KMS-11 (cell line): ENCODE measurements around the gene PPIH.

Experiments
- H2AFZ ChIP-seq: fragments of 200-600 bp; sonication (generic); 2 replicates; pipeline ENCODE4 v1.6.1; 2016; ENCODE audit warnings: antibody characterized with exemption, mixed run types, low read depth
- H3K27ac ChIP-seq: fragments of 200-600 bp; sonication (generic); 2 replicates; pipeline ENCODE4 v1.6.1; 2016; ENCODE audit warnings: mild to moderate bottlenecking, mixed run types
- H3K27me3 ChIP-seq: fragments of 200-600 bp; sonication (generic); 2 replicates; pipeline ENCODE4 v1.6.1; 2017; ENCODE audit warnings: mild to moderate bottlenecking, low read depth, mixed run types, moderate library complexity; ENCODE audit not compliant: insufficient read depth
- H3K36me3 ChIP-seq: fragments of 200-600 bp; sonication (generic); 2 replicates; pipeline ENCODE4 v1.6.1; 2017; ENCODE audit warnings: mild to moderate bottlenecking, mixed run types; ENCODE audit not compliant: insufficient read depth
- H3K4me1 ChIP-seq: fragments of 200-600 bp; sonication (generic); 2 replicates; pipeline ENCODE4 v1.6.1; 2016; ENCODE audit warnings: mild to moderate bottlenecking, low read depth, mixed run types; ENCODE audit not compliant: poor library complexity, severe bottlenecking
- H3K4me2 ChIP-seq: fragments of 200-600 bp; sonication (generic); 2 replicates; pipeline ENCODE4 v1.7.0; 2016; ENCODE audit warnings: mild to moderate bottlenecking, mixed run types
- H3K4me3 ChIP-seq: fragments of 200-600 bp; sonication (generic); IDR thresholded peaks from 2 replicates; pipeline ENCODE4 v1.6.1; 2017; ENCODE audit warnings: low read depth, low read length, mixed read lengths; ENCODE audit not compliant: insufficient read depth
- H3K79me2 ChIP-seq: fragments of 200-600 bp; sonication (generic); 2 replicates; pipeline ENCODE4 v1.6.1; 2016; ENCODE audit warnings: low read depth, mixed run types; ENCODE audit not compliant: insufficient read depth
- H3K9ac ChIP-seq: fragments of 200-600 bp; sonication (generic); 2 replicates; pipeline ENCODE4 v1.6.1; 2016; ENCODE audit warnings: mild to moderate bottlenecking, mixed run types
- H4K20me1 ChIP-seq: fragments of 200-600 bp; sonication (generic); 2 replicates; pipeline ENCODE4 v1.6.1; 2016; ENCODE audit warnings: mild to moderate bottlenecking, mixed run types; ENCODE audit not compliant: insufficient read depth
- TF ChIP-seq, protein P1 (sequence below): fragments of 200-600 bp; sonication (generic); conservative IDR thresholded peaks from 2 replicates; pipeline ENCODE4 v1.6.1; 2017; ENCODE audit warnings: low read depth, mild to moderate bottlenecking, antibody characterized with exemption, low read length, moderate library complexity, mixed read lengths

The PPIH gene

DNA sequence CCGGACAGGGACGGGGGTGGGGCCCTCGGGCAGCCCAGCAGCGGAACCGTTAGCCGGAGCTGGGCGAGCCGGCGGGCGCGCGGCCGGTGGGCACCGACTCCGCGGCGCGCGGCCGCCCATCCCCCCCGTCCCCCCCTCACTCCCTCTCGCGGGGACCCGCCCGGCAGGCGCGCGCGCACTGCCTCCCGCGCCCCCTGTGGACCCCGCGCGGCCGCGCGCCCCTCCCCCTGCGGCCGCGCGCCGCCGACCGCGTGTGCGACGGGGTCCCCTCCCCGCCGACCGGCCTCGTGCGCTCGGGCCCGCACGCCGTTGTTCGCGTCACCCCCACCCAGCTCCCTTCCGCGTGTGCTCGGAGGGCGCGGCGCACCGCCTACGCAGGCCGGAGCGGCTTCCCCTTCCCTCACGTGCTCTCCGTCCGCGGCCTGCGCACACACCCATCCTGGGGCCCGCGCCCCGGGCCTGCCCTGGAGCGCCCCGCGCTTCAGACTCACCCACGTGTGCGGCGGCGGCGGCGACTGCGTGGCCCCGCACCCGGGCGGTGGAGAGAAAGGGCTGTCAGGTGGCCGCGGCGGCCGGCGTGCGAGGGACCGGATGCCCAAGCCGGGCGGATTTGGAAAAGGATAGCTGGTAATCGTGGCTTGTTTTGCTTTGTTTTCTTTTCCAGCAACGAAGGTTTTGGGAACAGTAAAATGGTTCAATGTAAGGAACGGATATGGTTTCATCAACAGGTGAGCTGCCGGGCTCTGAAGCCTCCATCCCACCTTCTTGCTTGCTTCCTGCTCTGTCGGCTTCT is 24.7 kb downstream of the PPIH start:
- no peaks in the 10 kb centered on the region for H3K27me3 ChIP-seq
- peaks cover 14% of the 10 kb centered on the region; the same call in 1 of the 2 replicates for H3K36me3 ChIP-seq
- H3K79me2 ChIP-seq = peaks cover 60% of the 10 kb centered on the region
- peaks cover 46% of the 10 kb centered on the region for H3K4me1 ChIP-seq
- H3K4me2 ChIP-seq = peak overlapping the region; percentile 98
- peak overlapping the region; percentile 92 for H3K4me3 ChIP-seq
- H2AFZ ChIP-seq = no peak overlapping the region
- H4K20me1 ChIP-seq = peaks cover 49% of the 10 kb centered on the region
- TF ChIP-seq, protein P1, sequence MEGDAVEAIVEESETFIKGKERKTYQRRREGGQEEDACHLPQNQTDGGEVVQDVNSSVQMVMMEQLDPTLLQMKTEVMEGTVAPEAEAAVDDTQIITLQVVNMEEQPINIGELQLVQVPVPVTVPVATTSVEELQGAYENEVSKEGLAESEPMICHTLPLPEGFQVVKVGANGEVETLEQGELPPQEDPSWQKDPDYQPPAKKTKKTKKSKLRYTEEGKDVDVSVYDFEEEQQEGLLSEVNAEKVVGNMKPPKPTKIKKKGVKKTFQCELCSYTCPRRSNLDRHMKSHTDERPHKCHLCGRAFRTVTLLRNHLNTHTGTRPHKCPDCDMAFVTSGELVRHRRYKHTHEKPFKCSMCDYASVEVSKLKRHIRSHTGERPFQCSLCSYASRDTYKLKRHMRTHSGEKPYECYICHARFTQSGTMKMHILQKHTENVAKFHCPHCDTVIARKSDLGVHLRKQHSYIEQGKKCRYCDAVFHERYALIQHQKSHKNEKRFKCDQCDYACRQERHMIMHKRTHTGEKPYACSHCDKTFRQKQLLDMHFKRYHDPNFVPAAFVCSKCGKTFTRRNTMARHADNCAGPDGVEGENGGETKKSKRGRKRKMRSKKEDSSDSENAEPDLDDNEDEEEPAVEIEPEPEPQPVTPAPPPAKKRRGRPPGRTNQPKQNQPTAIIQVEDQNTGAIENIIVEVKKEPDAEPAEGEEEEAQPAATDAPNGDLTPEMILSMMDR = no peak
- H3K27ac ChIP-seq = peak overlapping the region; percentile 91
- peak overlapping the region; percentile 97 for H3K9ac ChIP-seq

DNA sequence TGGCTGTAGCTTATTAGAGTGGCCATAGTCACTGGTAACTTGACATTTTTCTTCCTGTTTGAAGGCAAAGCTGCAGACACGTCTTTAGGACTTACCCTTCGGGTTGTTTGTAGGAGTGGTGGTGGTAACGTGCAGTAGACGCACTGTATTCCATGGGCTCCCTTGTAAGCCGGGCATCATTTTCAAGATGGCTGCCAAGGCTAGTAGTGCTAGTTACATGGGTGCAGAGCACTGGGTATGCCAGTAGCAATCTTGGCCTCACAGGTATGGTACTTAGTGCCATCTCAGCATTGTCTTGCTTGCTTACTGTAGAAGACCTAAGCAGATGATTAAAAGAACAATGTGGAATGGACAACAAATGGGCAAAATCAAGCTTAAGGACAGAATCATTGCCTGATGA is 25.9 kb downstream of the PPIH start:
- peaks cover 58% of the 10 kb centered on the region for H3K4me1 ChIP-seq
- peak overlapping the region; percentile 88; the same call in 1 of the 2 replicates for H3K9ac ChIP-seq
- H3K27ac ChIP-seq = peak overlapping the region; percentile 91; the same call in 1 of the 2 replicates
- no peaks in the 10 kb centered on the region for H3K27me3 ChIP-seq
- peak overlapping the region; percentile 98 for H3K4me2 ChIP-seq
- TF ChIP-seq, protein P1 = no peak
- H3K79me2 ChIP-seq = peaks cover 72% of the 10 kb centered on the region
- peaks cover 22% of the 10 kb centered on the region; the same call in 1 of the 2 replicates for H3K36me3 ChIP-seq
- H4K20me1 ChIP-seq = peaks cover 61% of the 10 kb centered on the region
- no peak overlapping the region for H2AFZ ChIP-seq
- H3K4me3 ChIP-seq = peak overlapping the region; percentile 87

DNA sequence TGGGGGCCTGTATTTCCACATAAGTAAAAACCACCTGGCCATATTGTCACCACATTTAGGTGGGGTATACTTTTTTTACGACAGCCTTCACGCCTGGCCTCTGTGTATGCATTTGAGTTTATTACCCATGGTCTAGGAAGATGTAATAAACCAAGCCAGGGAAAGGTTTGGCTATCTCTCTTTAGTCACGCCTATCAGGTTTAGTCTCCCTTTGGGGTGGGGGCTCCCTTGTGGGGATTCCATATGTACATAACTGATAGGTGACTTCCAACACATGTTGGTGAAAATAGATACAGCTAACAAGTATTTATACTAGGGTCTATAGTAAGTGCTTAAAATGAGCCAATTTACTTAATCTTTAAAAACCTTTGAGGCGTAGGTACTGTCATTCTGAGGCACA is 28.2 kb downstream of the PPIH start:
- Histone ChIP-seq H3K4me3 (no peak overlapping the region), H4K20me1 (peaks cover 84% of the 10 kb centered on the region), H2AFZ (no peak overlapping the region), H3K4me2 (peak overlapping the region; percentile 98), H3K9ac (no peak overlapping the region), H3K27me3 (no peaks in the 10 kb centered on the region), H3K4me1 (peaks cover 68% of the 10 kb centered on the region), H3K36me3 (peaks cover 22% of the 10 kb centered on the region; the same call in 1 of the 2 replicates), H3K27ac (no peak overlapping the region), H3K79me2 (peaks cover 86% of the 10 kb centered on the region)
- TF ChIP-seq, protein P1 = no peak

DNA sequence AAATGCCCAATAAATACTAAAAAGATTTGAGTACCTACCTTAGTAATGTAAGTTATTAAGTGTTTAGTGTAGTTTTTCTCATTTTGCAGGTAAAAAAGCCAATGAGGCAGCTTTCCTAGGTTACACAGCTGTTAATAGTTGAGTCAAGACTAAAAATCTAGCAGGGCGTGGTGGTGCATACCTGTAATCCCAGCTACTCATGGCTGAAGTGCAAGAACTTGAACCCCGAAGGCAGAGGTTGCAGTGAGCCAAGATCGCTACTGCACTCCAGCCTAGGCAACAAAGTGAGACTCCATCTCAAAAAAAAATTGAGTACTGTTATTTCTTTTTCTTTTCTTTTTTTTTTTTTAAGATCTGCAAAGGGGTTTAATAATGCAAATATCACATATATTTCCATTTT is 31.7 kb downstream of the PPIH start:
- peaks cover 31% of the 10 kb centered on the region; the same call in 1 of the 2 replicates for H3K36me3 ChIP-seq

More for the DNA sequence above, 31.7 kb downstream of the PPIH start:
- TF ChIP-seq, protein P1 = no peak
- Histone ChIP-seq H4K20me1 (peaks cover 94% of the 10 kb centered on the region), H3K4me2 (peak overlapping the region; percentile 25; the same call in 1 of the 2 replicates), H3K27me3 (no peaks in the 10 kb centered on the region), H3K4me1 (peaks cover 70% of the 10 kb centered on the region), H3K4me3 (no peak overlapping the region), H3K79me2 (peaks cover 100% of the 10 kb centered on the region), H2AFZ (no peak overlapping the region), H3K27ac (no peak overlapping the region), H3K9ac (no peak overlapping the region)
